ENCODE data around the gene KCNMA1. TPM values are rescaled to one million over a fixed set of nuclear protein-coding genes. Genes with fewer than 3 reads are reported as not detected.

The KCNMA1 gene
- total and polyA plus RNA-seq, 8 donors = 0.92 to 155 (median 54.3) TPM

GRCh38 chr10:77070346-77070745 lies 567.3 kb downstream of the KCNMA1 start:
- TF ChIP-seq EP300 (IDR thresholded peaks at IDR 0.05) (no peak), POLR2A (IDR thresholded peaks at IDR 0.05) (no peak), CTCF (IDR thresholded peaks at IDR 0.05) (no peak), POLR2AphosphoS5 (IDR thresholded peaks at IDR 0.05) (no peak)
- DNase-seq = no peak
- Histone ChIP-seq H3K9me3 (no peaks in the 10 kb centered on the region), H3K4me1 (peaks cover 0 to 39% (median 0%) of the 10 kb centered on the region in 4 donors), H3K4me3 (no peak overlapping the region), H3K36me3 (peaks cover 0 to 10% (median 4%) of the 10 kb centered on the region in 4 donors), H3K27ac (peak overlapping the region in 1 of 5 donors; percentile 77), H3K27me3 (no peaks in the 10 kb centered on the region)
- 89 to 97% (median 95%) methylated on average over 5 of the region's 5 CpGs for WGBS, 5 donors
- intact Hi-C loops (cut with DNase I; ENCODE audit: low total_unique reads) = no loop called here

GRCh38 chr10:77068969-77069368 lies 568.6 kb downstream of the KCNMA1 start:
- Histone ChIP-seq H3K4me1 (peaks cover 0 to 27% (median 0%) of the 10 kb centered on the region in 4 donors), H3K4me3 (no peak overlapping the region), H3K27ac (peak overlapping the region in 1 of 5 donors; percentile 77), H3K36me3 (peaks cover 0 to 10% (median 4%) of the 10 kb centered on the region in 4 donors), H3K9me3 (no peaks in the 10 kb centered on the region), H3K27me3 (no peaks in the 10 kb centered on the region)
- TF ChIP-seq EP300 (IDR thresholded peaks at IDR 0.05) = peak; percentile 57
- TF ChIP-seq POLR2AphosphoS5 (IDR thresholded peaks at IDR 0.05) = no peak
- DNase-seq = no peak
- 73 to 90% (median 85%) methylated on average over 3 of the region's 3 CpGs for WGBS, 5 donors
- intact Hi-C loops (cut with DNase I; ENCODE audit: low total_unique reads) = no loop called here

GRCh38 chr10:77068272-77068671 lies 569.3 kb downstream of the KCNMA1 start:
- H3K4me3 ChIP-seq = no peak overlapping the region
- H3K9me3 ChIP-seq = no peaks in the 10 kb centered on the region
- DNase-seq = no peak
- H3K27ac ChIP-seq = no peak overlapping the region
- peaks cover 0 to 27% (median 0%) of the 10 kb centered on the region in 4 donors for H3K4me1 ChIP-seq
- TF ChIP-seq POLR2AphosphoS5 (IDR thresholded peaks at IDR 0.05) (no peak), EP300 (IDR thresholded peaks at IDR 0.05) (no peak), POLR2A (IDR thresholded peaks at IDR 0.05) (no peak), CTCF (IDR thresholded peaks at IDR 0.05) (no peak)
- intact Hi-C loops (cut with DNase I; ENCODE audit: low total_unique reads) = no loop called here
- WGBS, 5 donors = 92 to 96% (median 95%) methylated on average over 4 of the region's 4 CpGs
- H3K36me3 ChIP-seq = peaks cover 0 to 10% (median 4%) of the 10 kb centered on the region in 4 donors
- H3K27me3 ChIP-seq = no peaks in the 10 kb centered on the region

GRCh38 chr10:77062381-77062780 lies 575.2 kb downstream of the KCNMA1 start:
- DNase-seq = no peak
- TF ChIP-seq CTCF (IDR thresholded peaks at IDR 0.05) = no peak
- no peak for TF ChIP-seq POLR2AphosphoS5 (IDR thresholded peaks at IDR 0.05)
- TF ChIP-seq EP300 (IDR thresholded peaks at IDR 0.05) = no peak
- TF ChIP-seq POLR2A (IDR thresholded peaks at IDR 0.05) = no peak

GRCh38 chr10:77060913-77061312 lies 576.7 kb downstream of the KCNMA1 start:
- TF ChIP-seq CTCF (IDR thresholded peaks at IDR 0.05) = no peak
- no peak for TF ChIP-seq POLR2AphosphoS5 (IDR thresholded peaks at IDR 0.05)
- no peak for TF ChIP-seq POLR2A (IDR thresholded peaks at IDR 0.05)
- TF ChIP-seq EP300 (IDR thresholded peaks at IDR 0.05) = no peak
- no peaks in the 10 kb centered on the region for H3K27me3 ChIP-seq
- no peaks in the 10 kb centered on the region for H3K9me3 ChIP-seq
- H3K36me3 ChIP-seq = no peaks in the 10 kb centered on the region
- H3K4me3 ChIP-seq = no peak overlapping the region
- no peak for DNase-seq
- no peak overlapping the region for H3K27ac ChIP-seq
- peaks cover 0 to 5% (median 0%) of the 10 kb centered on the region in 4 donors for H3K4me1 ChIP-seq
- intact Hi-C loops (cut with DNase I; ENCODE audit: low total_unique reads) = no loop called here
- WGBS, 5 donors = 55 to 74% (median 61%) methylated on average over 2 of the region's 2 CpGs

More at GRCh38 chr10:77062381-77062780, 575.2 kb downstream of the KCNMA1 start:
- WGBS, 5 donors = 88 to 94% (median 92%) methylated on average over 3 of the region's 3 CpGs
- Histone ChIP-seq H3K4me3 (no peak overlapping the region), H3K4me1 (peaks cover 0 to 5% (median 0%) of the 10 kb centered on the region in 4 donors), H3K9me3 (no peaks in the 10 kb centered on the region), H3K36me3 (no peaks in the 10 kb centered on the region), H3K27me3 (no peaks in the 10 kb centered on the region), H3K27ac (no peak overlapping the region)
- intact Hi-C loops (cut with DNase I; ENCODE audit: low total_unique reads) = no loop called here
